ENCODE results near the gene CYBA. TPM values are rescaled to one million over a fixed set of nuclear protein-coding genes. Genes with fewer than 3 reads are reported as not detected.

The CYBA gene
- total RNA-seq, 2 experiments from 2014 or later, result 155 to 200 TPM

GRCh38 chr16:88686062-88686438 lies 35.2 kb upstream of the CYBA start:
- Mint-ChIP-seq H3K4me3 (peak overlapping the region; percentile 70), H3K27ac (peak overlapping the region; percentile 37), H3K9me3 (ENCODE audit: low read depth) (no peaks in the 10 kb centered on the region), H3K4me1 (peaks cover 44% of the 10 kb centered on the region), H3K36me3 (ENCODE audit: low read depth) (peaks cover under 1% of the 10 kb centered on the region), H3K27me3 (no peaks in the 10 kb centered on the region)
- peak; percentile 27 for ATAC-seq
- ChIA-PET CTCF (interaction anchor here (0.8 kb wide), 1 partner anchor 816 kb away, joined by 3 read pairs; no protein-coding TSS in a partner anchor), POLR2A (no interaction called here)
- peak; percentile 65 for DNase-seq
- intact Hi-C loops (cut with DNase I, micrococcal nuclease), result loop anchor here (1.0 to 2.0 kb wide), 11 partner anchors 15 to 485 kb away; partner anchors contain the start of genes CTU2 (in 2 of the 2), RNF166 (in 2 of the 2), CDH15 (in 1 of the 2) and CYBA (in 1 of the 2)

GRCh38 chr16:88685156-88686061 lies 34.6 kb upstream of the CYBA start:
- ChIA-PET CTCF (interaction anchor here (0.6 to 1.5 kb wide), 12 partner anchors 10 to 227 kb away, joined by 3 to 7 read pairs (median 3); partner anchors contain the start of gene MVD), POLR2A (interaction anchor here (1.5 kb wide), 1 partner anchor 20 kb away, joined by 3 read pairs; no protein-coding TSS in a partner anchor)
- DNase-seq, result peak; percentile 85
- Mint-ChIP-seq H3K4me1 (peaks cover 42% of the 10 kb centered on the region), H3K4me3 (peak overlapping the region; percentile 70), H3K36me3 (ENCODE audit: low read depth) (peaks cover 3% of the 10 kb centered on the region), H3K27ac (peak overlapping the region; percentile 51), H3K9me3 (ENCODE audit: low read depth) (no peaks in the 10 kb centered on the region), H3K27me3 (no peaks in the 10 kb centered on the region)
- intact Hi-C loops (cut with DNase I, micrococcal nuclease), result loop anchor here (1.0 to 2.0 kb wide), 11 partner anchors 15 to 486 kb away; partner anchors contain the start of genes CTU2 (in 2 of the 2), RNF166 (in 2 of the 2), CDH15 (in 1 of the 2) and CYBA (in 1 of the 2)
- ATAC-seq, result peak; percentile 13

- intact Hi-C loops (cut with DNase I, micrococcal nuclease), result no loop called here
- H3K9me3 Mint-ChIP-seq (ENCODE audit: low read depth), result no peaks in the 10 kb centered on the region
- peak overlapping the region; percentile 70 for H3K4me3 Mint-ChIP-seq
- ChIA-PET POLR2A (interaction anchor here (1.5 kb wide), 1 partner anchor 21 kb away, joined by 3 read pairs; no protein-coding TSS in a partner anchor), CTCF (interaction anchor here (0.6 to 1.5 kb wide), 11 partner anchors 10 to 227 kb away, joined by 3 to 7 read pairs (median 3); partner anchors contain the start of gene MVD)
- peaks cover 3% of the 10 kb centered on the region for H3K36me3 Mint-ChIP-seq (ENCODE audit: low read depth)
- no peak for ATAC-seq
- DNase-seq, result no peak
- peak overlapping the region; percentile 51 for H3K27ac Mint-ChIP-seq
- H3K4me1 Mint-ChIP-seq, result peaks cover 40% of the 10 kb centered on the region
- H3K27me3 Mint-ChIP-seq, result no peaks in the 10 kb centered on the region
These were observed 33.8 kb upstream of the CYBA start for GRCh38 chr16:88684569-88685155.

GRCh38 chr16:88681709-88682451 lies 31.0 kb upstream of the CYBA start:
- peak overlapping the region; percentile 91 for H3K27ac Mint-ChIP-seq
- H3K27me3 Mint-ChIP-seq, result no peaks in the 10 kb centered on the region
- ATAC-seq, result peak; percentile 81
- ChIA-PET CTCF (interaction anchor here (0.7 to 1.6 kb wide), 7 partner anchors 9 to 176 kb away, joined by 3 to 4 read pairs (median 3); partner anchors contain the start of genes IL17C and MVD), POLR2A (no interaction called here)
- no peaks in the 10 kb centered on the region for H3K9me3 Mint-ChIP-seq (ENCODE audit: low read depth)
- H3K4me1 Mint-ChIP-seq, result peaks cover 40% of the 10 kb centered on the region
- peak overlapping the region; percentile 49 for H3K4me3 Mint-ChIP-seq
- intact Hi-C loops (cut with DNase I, micrococcal nuclease), result loop anchor here in 1 of 2 experiments (1.0 kb wide), 3 partner anchors 19 to 31 kb away; partner anchors contain the start of genes CTU2, CYBA, MVD and RNF166
- peak; percentile 91 for DNase-seq
- peaks cover 3% of the 10 kb centered on the region for H3K36me3 Mint-ChIP-seq (ENCODE audit: low read depth)

- ChIA-PET POLR2A (no interaction called here), CTCF (interaction anchor here (1.0 to 2.2 kb wide), 7 partner anchors 8 to 61 kb away, joined by 3 to 8 read pairs (median 3); partner anchors contain the start of genes IL17C and MVD)
- peak overlapping the region; percentile 91 for H3K27ac Mint-ChIP-seq
- H3K27me3 Mint-ChIP-seq, result no peaks in the 10 kb centered on the region
- peak; percentile 24 for ATAC-seq
- intact Hi-C loops (cut with DNase I, micrococcal nuclease), result loop anchor here in 1 of 2 experiments (1.0 kb wide), 3 partner anchors 18 to 30 kb away; partner anchors contain the start of genes CTU2, CYBA, MVD and RNF166
- DNase-seq, result peak; percentile 76
- no peaks in the 10 kb centered on the region for H3K9me3 Mint-ChIP-seq (ENCODE audit: low read depth)
- peaks cover 40% of the 10 kb centered on the region for H3K4me1 Mint-ChIP-seq
- H3K36me3 Mint-ChIP-seq (ENCODE audit: low read depth), result peaks cover 3% of the 10 kb centered on the region
- peak overlapping the region; percentile 49 for H3K4me3 Mint-ChIP-seq
These were observed 30.3 kb upstream of the CYBA start for GRCh38 chr16:88681084-88681680.

- H3K27me3 Mint-ChIP-seq, result no peaks in the 10 kb centered on the region
- ChIA-PET CTCF (interaction anchor here (0.6 to 2.2 kb wide), 6 partner anchors 10 to 713 kb away, joined by 3 to 8 read pairs (median 4); partner anchors contain the start of genes IL17C and MVD), POLR2A (interaction anchor here (0.6 kb wide), 1 partner anchor 12 kb away, joined by 3 read pairs; no protein-coding TSS in a partner anchor)
- H3K9me3 Mint-ChIP-seq (ENCODE audit: low read depth), result no peaks in the 10 kb centered on the region
- peaks cover 3% of the 10 kb centered on the region for H3K36me3 Mint-ChIP-seq (ENCODE audit: low read depth)
- no peak for DNase-seq
- no peak overlapping the region for H3K4me3 Mint-ChIP-seq
- ATAC-seq, result no peak
- H3K27ac Mint-ChIP-seq, result peak overlapping the region; percentile 91
- intact Hi-C loops (cut with DNase I, micrococcal nuclease), result loop anchor here in 1 of 2 experiments (1.0 kb wide), 3 partner anchors 17 to 29 kb away; partner anchors contain the start of genes CTU2, CYBA, MVD and RNF166
- H3K4me1 Mint-ChIP-seq, result peaks cover 40% of the 10 kb centered on the region
These were observed 29.8 kb upstream of the CYBA start for GRCh38 chr16:88680554-88681083.

GRCh38 chr16:88678224-88678979 lies 27.5 kb upstream of the CYBA start:
- Mint-ChIP-seq H3K4me1 (peaks cover 21% of the 10 kb centered on the region), H3K27me3 (no peaks in the 10 kb centered on the region), H3K9me3 (ENCODE audit: low read depth) (no peaks in the 10 kb centered on the region), H3K4me3 (no peak overlapping the region), H3K27ac (no peak overlapping the region), H3K36me3 (ENCODE audit: low read depth) (peaks cover 3% of the 10 kb centered on the region)
- ChIA-PET POLR2A (interaction anchor here (0.6 kb wide), 1 partner anchor 75 kb away, joined by 12 read pairs; no protein-coding TSS in a partner anchor), CTCF (no interaction called here)
- intact Hi-C loops (cut with DNase I, micrococcal nuclease), result no loop called here
- ATAC-seq, result no peak
- DNase-seq, result no peak

GRCh38 chr16:88677721-88678120 lies 26.9 kb upstream of the CYBA start:
- ChIA-PET POLR2A (interaction anchor here (0.6 kb wide), 1 partner anchor 74 kb away, joined by 12 read pairs; no protein-coding TSS in a partner anchor), CTCF (no interaction called here)
- Mint-ChIP-seq H3K4me1 (peaks cover 19% of the 10 kb centered on the region), H3K9me3 (ENCODE audit: low read depth) (no peaks in the 10 kb centered on the region), H3K27me3 (no peaks in the 10 kb centered on the region), H3K27ac (no peak overlapping the region), H3K36me3 (ENCODE audit: low read depth) (peaks cover 3% of the 10 kb centered on the region), H3K4me3 (no peak overlapping the region)
- intact Hi-C loops (cut with DNase I, micrococcal nuclease), result no loop called here
- ATAC-seq (no peak), DNase-seq (no peak)

- DNase-seq (no peak), ATAC-seq (no peak)
- Mint-ChIP-seq H3K4me3 (no peak overlapping the region), H3K9me3 (ENCODE audit: low read depth) (no peaks in the 10 kb centered on the region), H3K27ac (no peak overlapping the region), H3K36me3 (ENCODE audit: low read depth) (peaks cover 3% of the 10 kb centered on the region), H3K4me1 (peaks cover 10% of the 10 kb centered on the region), H3K27me3 (no peaks in the 10 kb centered on the region)
- intact Hi-C loops (cut with DNase I, micrococcal nuclease), result no loop called here
- ChIA-PET CTCF (interaction anchor here (0.6 kb wide), 1 partner anchor 10 kb away, joined by 3 read pairs; no protein-coding TSS in a partner anchor), POLR2A (no interaction called here)
These were observed 25.8 kb upstream of the CYBA start for GRCh38 chr16:88676502-88677242.

Data from activated CD4-positive, alpha-beta T cell treated with anti-CD3 and anti-CD28 coated beads for 36 hours (primary cell).